NT2/D1 (cell line): ENCODE results near the gene SECTM1.
"Not testable (repeated sequence)": the region's sequence is repeated elsewhere in the genome, so short reads cannot be mapped to it uniquely, and the experiment has no call there.

Experiments
- DNase-seq: peaks from one replicate; pipeline ENCODE4 v3.0.0-alpha.2; 2011; ENCODE audit warnings: low read depth, low spot score
- H3K27me3 ChIP-seq: 2 replicates; pipeline ENCODE4 v1.6.0; 2011; ENCODE audit warnings: mild to moderate bottlenecking; ENCODE audit not compliant: insufficient read length, insufficient read depth
- H3K36me3 ChIP-seq: 2 replicates; pipeline ENCODE4 v1.6.1; 2011; ENCODE audit warnings: mild to moderate bottlenecking, low read length, mixed read lengths; ENCODE audit not compliant: insufficient read depth, insufficient read length
- H3K4me1 ChIP-seq: 2 replicates; pipeline ENCODE4 v1.5.1; 2011; ENCODE audit not compliant: insufficient read depth, insufficient read length
- H3K4me3 ChIP-seq: 2 replicates; pipeline ENCODE4 v1.5.1; 2011; ENCODE audit warnings: low read depth; ENCODE audit not compliant: insufficient read length
- H3K9ac ChIP-seq: 2 replicates; pipeline ENCODE4 v1.6.0; 2011; ENCODE audit warnings: low read depth; ENCODE audit not compliant: insufficient read length
- H3K9me3 ChIP-seq: 2 replicates; pipeline ENCODE4 v1.5.1; 2011; ENCODE audit warnings: mild to moderate bottlenecking, low read length; ENCODE audit not compliant: insufficient read depth
- SUZ12 ChIP-seq: IDR thresholded peaks from 2 replicates; pipeline ENCODE4 v1.6.1; 2011; ENCODE audit not compliant: insufficient read length, insufficient read depth; ENCODE audit errors: extremely low read depth
- YY1 ChIP-seq: IDR thresholded peaks from 2 replicates; pipeline ENCODE4 v1.6.1; 2011; ENCODE audit not compliant: insufficient read length, insufficient read depth
- ZNF274 ChIP-seq: IDR thresholded peaks from 2 replicates; pipeline ENCODE4 v1.6.1; 2011; ENCODE audit warnings: mild to moderate bottlenecking, low read depth, low read length

Gene SECTM1

DNA sequence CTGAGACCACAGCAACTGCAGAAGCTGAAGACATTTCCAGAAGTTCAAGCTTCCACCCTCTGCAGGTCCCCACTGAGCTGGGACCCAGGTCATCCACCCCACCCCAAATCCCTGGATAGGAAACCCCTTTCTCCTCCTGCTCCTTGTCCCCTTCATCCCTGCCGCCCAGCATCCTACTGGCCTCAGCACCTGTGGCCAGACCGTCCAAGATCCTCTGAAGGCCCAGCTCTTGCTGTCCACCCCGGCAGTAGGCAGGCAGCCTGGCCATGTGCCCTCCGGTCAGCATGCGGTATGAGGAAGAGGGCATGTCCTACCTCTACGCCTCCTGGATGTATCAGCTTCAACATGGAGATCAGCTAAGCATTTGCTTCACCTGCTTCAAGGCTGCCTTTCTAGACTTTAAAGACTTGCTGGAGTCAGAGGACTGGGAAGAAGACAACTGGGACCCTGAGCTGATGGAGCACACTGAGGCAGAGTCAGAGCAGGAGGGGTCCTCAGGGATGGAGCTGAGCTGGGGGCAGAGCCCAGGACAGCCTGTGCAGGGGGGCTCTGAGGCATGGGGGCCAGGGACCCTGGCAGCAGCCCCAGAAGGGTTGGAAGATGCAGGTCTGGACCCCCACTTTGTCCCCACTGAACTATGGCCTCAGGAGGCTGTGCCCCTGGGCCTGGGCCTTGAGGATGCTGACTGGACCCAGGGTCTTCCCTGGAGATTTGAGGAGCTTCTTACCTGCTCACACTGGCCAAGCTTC lies 28.5 kb upstream of the SECTM1 start:
- H3K4me3 ChIP-seq: no peak overlapping the region
- peaks cover 3% of the 10 kb centered on the region for H3K4me1 ChIP-seq
- H3K9ac ChIP-seq: no peak overlapping the region
- H3K36me3 ChIP-seq: no peaks in the 10 kb centered on the region
- peaks cover 17% of the 10 kb centered on the region for H3K27me3 ChIP-seq
- no peak for DNase-seq
- H3K9me3 ChIP-seq: no peaks in the 10 kb centered on the region
- no peak for TF ChIP-seq ZNF274
- TF ChIP-seq SUZ12: no peak
- no peak for TF ChIP-seq YY1

DNA sequence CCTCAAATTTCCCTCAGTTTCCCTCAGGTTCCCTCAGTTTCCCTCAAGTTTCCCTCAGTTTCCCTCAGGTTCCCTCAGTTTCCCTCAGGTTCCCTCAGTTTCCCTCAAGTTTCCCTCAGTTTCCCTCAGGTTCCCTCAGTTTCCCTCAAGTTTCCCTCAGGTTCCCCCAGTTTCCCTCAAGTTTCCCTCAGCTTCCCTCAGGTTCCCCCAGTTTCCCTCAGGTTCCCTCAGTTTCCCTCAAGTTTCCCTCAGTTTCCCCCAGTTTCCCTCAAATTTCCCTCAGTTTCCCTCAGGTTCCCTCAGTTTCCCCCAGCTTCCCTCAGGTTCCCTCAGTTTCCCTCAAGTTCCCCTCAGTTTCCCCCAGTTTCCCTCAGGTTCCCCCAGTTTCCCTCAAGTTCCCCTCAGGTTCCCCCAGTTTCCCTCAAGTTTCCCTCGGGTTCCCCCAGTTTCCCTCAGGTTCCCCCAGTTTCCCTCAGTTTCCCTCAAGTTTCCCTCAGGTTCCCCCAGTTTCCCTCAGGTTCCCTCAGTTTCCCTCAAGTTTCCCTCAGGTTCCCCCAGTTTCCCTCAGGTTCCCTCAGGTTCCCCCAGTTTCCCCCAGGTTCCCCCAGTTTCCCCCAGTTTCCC lies 26.0 kb upstream of the SECTM1 start:
- not testable (repeated sequence) for H3K9me3 ChIP-seq, H3K36me3 ChIP-seq, H3K9ac ChIP-seq, H3K4me3 ChIP-seq, DNase-seq
- Histone ChIP-seq H3K4me1 (peaks cover 14% of the 10 kb centered on the region), H3K27me3 (peaks cover 20% of the 10 kb centered on the region)

DNA sequence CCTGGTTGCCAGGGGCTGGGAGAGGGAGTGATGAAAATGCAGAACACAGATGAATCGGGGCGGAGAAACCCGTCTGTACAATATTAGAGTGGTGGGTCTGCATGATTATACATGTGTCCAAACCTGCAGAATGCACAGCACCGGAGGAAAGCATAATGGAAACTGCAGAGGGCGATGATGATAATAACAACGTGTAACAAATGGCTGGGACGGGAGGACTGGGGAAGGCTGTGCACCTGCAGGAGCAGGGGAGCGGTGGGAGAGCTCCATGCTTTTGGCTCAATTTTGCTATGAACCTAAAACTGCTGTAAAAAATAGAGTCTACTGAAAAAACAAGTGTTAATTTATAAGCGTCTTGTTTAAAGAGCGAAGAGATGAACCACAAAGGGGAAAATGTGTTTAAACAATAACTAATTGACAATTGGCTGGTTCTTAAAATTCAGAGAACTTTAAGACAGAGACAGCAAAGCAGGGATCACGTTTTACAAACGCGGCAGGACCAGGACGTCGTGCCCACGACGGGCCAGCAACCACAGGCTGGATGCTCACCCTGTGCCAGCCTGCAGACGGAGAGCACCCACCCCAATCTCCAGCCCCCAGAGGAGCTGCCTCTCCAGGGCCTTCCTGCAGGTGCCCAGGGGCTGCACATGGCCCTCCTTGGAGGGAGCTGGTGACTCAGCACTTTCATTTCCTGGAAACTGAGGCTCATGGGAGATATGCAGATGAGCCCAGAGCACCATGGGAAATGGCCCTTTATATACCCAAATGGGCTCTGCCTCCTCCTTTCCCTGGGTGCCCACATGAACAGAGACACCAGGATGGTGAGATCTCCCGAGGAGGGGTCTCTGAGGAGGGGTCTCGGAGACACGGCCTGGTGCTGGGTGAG lies 25.1 kb upstream of the SECTM1 start, which contains the start of gene TEX19:
Gene TEX19, plus strand, starts transcription at position 783 of the 886 bp plus-strand sequence. CDS start 2,904 bp downstream, outside the sequence.
- H3K4me1 ChIP-seq: peaks cover 14% of the 10 kb centered on the region
- no peak within 1 kb of the TSS for H3K4me3 ChIP-seq
- H3K9me3 ChIP-seq: no peaks in the 10 kb centered on the region
- no peak within 1 kb of the TSS for H3K9ac ChIP-seq
- TF ChIP-seq SUZ12 (no peak), YY1 (no peak), ZNF274 (no peak)
- H3K36me3 ChIP-seq: no peaks in the 10 kb centered on the region
- H3K27me3 ChIP-seq: peaks cover 20% of the 10 kb centered on the region
- no peak for DNase-seq

- no peak for DNase-seq
- no peak overlapping the region for H3K4me3 ChIP-seq
- H3K27me3 ChIP-seq: peaks cover 20% of the 10 kb centered on the region
- peaks cover 15% of the 10 kb centered on the region for H3K4me1 ChIP-seq
- H3K9ac ChIP-seq: no peak overlapping the region
- no peaks in the 10 kb centered on the region for H3K36me3 ChIP-seq
- H3K9me3 ChIP-seq: no peaks in the 10 kb centered on the region
- TF ChIP-seq ZNF274 (no peak), SUZ12 (no peak), YY1 (no peak)
Observed at GRCh38 chr17:82357394-82357793, 23.8 kb upstream of the SECTM1 start.

DNA sequence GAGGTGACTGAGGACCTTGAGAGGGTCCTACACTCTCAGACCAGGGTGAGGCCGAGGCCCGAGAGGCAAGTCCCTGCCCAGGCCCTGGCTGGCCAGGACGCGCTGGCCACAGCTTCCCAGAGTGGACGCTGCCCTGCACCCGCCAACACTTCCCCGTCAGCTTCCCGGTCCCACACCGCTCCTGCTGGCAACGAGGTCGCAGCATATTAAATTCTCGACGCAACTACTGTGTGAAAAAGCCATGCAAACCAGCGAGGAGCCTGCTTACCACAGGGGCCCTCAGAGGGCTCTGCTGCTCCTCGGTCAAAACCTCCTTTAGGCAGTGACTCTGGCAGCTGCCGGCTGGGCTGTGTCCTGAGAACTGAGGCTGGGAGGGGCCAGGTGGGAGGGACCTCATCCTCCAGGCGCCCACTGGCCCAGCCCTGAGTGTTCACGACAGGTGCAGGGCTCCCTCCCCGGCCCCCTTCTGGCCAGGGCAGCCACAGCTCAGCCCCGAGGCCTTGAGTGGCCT lies 23.3 kb upstream of the SECTM1 start:
- no peak overlapping the region for H3K4me3 ChIP-seq
- no peak overlapping the region for H3K9ac ChIP-seq
- H3K9me3 ChIP-seq: no peaks in the 10 kb centered on the region
- DNase-seq: no peak
- H3K4me1 ChIP-seq: peaks cover 19% of the 10 kb centered on the region
- TF ChIP-seq ZNF274 (no peak), SUZ12 (no peak), YY1 (no peak)
- no peaks in the 10 kb centered on the region for H3K36me3 ChIP-seq
- peaks cover 18% of the 10 kb centered on the region for H3K27me3 ChIP-seq

GRCh38 chr17:82355770-82356427 lies 22.3 kb upstream of the SECTM1 start:
- Histone ChIP-seq H3K36me3 (no peaks in the 10 kb centered on the region), H3K27me3 (peaks cover 14% of the 10 kb centered on the region), H3K9ac (no peak overlapping the region), H3K4me3 (no peak overlapping the region), H3K9me3 (no peaks in the 10 kb centered on the region), H3K4me1 (peaks cover 24% of the 10 kb centered on the region)
- TF ChIP-seq ZNF274 (no peak), SUZ12 (no peak), YY1 (no peak)
- no peak for DNase-seq
